PC-3 (cell line): ENCODE measurements around the gene TAF4. TPM values are rescaled to one million over a fixed set of nuclear protein-coding genes. Genes with fewer than 3 reads are reported as not detected.

Experiments
- ATAC-seq: fragments of 200-7000 bp; cut with Tn5 transposase; 2 replicates; pipeline ENCODE4 v1.9.1; 2020; ENCODE audit warnings: mild to moderate bottlenecking, moderate library complexity
- BruUV-seq: library from RNA; stranded (reverse); fragments of 400-500 nt; replicated peaks from 2 replicates; lab custom pipeline; 2021; lab: Mats Ljungman, UMichigan
- CTCF ChIA-PET: fragments of 300-600 bp; sonication (Branson Sonifier 250); formaldehyde crosslinking; loops from one replicate; lab custom pipeline; 2022; ENCODE audit warnings: antibody characterized with exemption; lab: Charles Lee
- POLR2A ChIA-PET: fragments of 300-600 bp; sonication (Branson Sonifier 250); formaldehyde crosslinking; loops from one replicate; lab custom pipeline; 2022; ENCODE audit warnings: antibody characterized with exemption; ENCODE audit not compliant: unreplicated experiment; lab: Charles Lee
- DNase-seq: peaks from one replicate; pipeline ENCODE4 v3.0.0-alpha.2; 2015
- H2AFZ ChIP-seq: fragments of 300-600 bp; sonication (generic); 2 replicates; pipeline ENCODE4 v1.6.0; 2016; ENCODE audit warnings: antibody characterized with exemption, low read length
- H3F3A ChIP-seq: fragments of 300-600 bp; sonication (generic); one replicate; pipeline ENCODE4 v1.6.0; 2017; ENCODE audit warnings: antibody characterized with exemption, low read length, control low read depth, mild to moderate bottlenecking; ENCODE audit not compliant: unreplicated experiment
- H3K27ac ChIP-seq: fragments of 300-600 bp; sonication (generic); 2 replicates; pipeline ENCODE4 v1.5.1; 2016; ENCODE audit warnings: mild to moderate bottlenecking, low read length
- H3K27me3 ChIP-seq: fragments of 300-600 bp; sonication (generic); 2 replicates; pipeline ENCODE4 v1.6.1; 2016; ENCODE audit warnings: low read length, mixed read lengths
- H3K36me3 ChIP-seq: fragments of 300-600 bp; sonication (generic); 2 replicates; pipeline ENCODE4 v1.6.1; 2016; ENCODE audit warnings: low read depth, mixed run types, low read length, mixed read lengths
- H3K4me1 ChIP-seq: fragments of 300-600 bp; sonication (generic); 2 replicates; pipeline ENCODE4 v1.5.1; 2016; ENCODE audit warnings: low read length; ENCODE audit not compliant: insufficient read depth
- H3K4me2 ChIP-seq: fragments of 300-600 bp; sonication (generic); 2 replicates; pipeline ENCODE4 v1.6.0; 2016; ENCODE audit warnings: low read length
- H3K4me3 ChIP-seq: fragments of 300-600 bp; sonication (generic); 2 replicates; pipeline ENCODE4 v1.5.1; 2016; ENCODE audit warnings: mild to moderate bottlenecking, low read length, mixed read lengths
- H3K79me2 ChIP-seq: fragments of 300-600 bp; sonication (generic); 2 replicates; pipeline ENCODE4 v1.6.1; 2017; ENCODE audit warnings: low read length, mixed read lengths
- H3K9ac ChIP-seq: fragments of 300-600 bp; sonication (generic); 2 replicates; pipeline ENCODE4 v1.6.0; 2016; ENCODE audit warnings: mild to moderate bottlenecking, low read length
- H3K9me2 ChIP-seq: fragments of 300-600 bp; sonication (generic); replicated peaks from 2 replicates; pipeline ENCODE4 v1.6.1; 2016; ENCODE audit warnings: mixed run types, low read length, mixed read lengths
- H3K9me3 ChIP-seq: fragments of 300-600 bp; sonication (generic); 2 replicates; pipeline ENCODE4 v1.6.1; 2016; ENCODE audit warnings: low read length, mixed read lengths
- H4K20me1 ChIP-seq: fragments of 300-600 bp; sonication (generic); 2 replicates; pipeline ENCODE4 v1.6.1; 2016; ENCODE audit warnings: low read length, mixed read lengths
- EZH2 ChIP-seq: fragments of 300-600 bp; sonication (generic); IDR thresholded peaks from one replicate; pipeline ENCODE4 v1.6.1; 2017; ENCODE audit warnings: antibody characterized with exemption, mild to moderate bottlenecking, low read length; ENCODE audit not compliant: unreplicated experiment
- EZH2phosphoT487 ChIP-seq: fragments of 300-600 bp; sonication (generic); IDR thresholded peaks from 2 replicates; pipeline ENCODE4 v1.6.1; 2018; ENCODE audit warnings: mild to moderate bottlenecking, antibody characterized with exemption, low read length, borderline replicate concordance
- intact Hi-C: fragments of 100-400 bp; cut with micrococcal nuclease; formaldehyde crosslinking; loops from 2 replicates; pipeline ENCODE4 v1.9.0; 2023
- total RNA-seq: library from RNA; depleted of rRNA; stranded (reverse); fragments of >200 nt; gene quantifications from 2 replicates; pipeline ENCODE4 v1.2.3, GENCODE V29; 2014
- TF ChIP-seq, protein P1 (sequence below): fragments of 300-600 bp; sonication (generic); conservative IDR thresholded peaks from 2 replicates; pipeline ENCODE4 v1.5.1; 2017; ENCODE audit warnings: antibody characterized with exemption, low read depth, mild to moderate bottlenecking, low read length

TAF4 gene
- total RNA-seq, 1 experiment from 2014 or later, result 9.6 TPM

DNA sequence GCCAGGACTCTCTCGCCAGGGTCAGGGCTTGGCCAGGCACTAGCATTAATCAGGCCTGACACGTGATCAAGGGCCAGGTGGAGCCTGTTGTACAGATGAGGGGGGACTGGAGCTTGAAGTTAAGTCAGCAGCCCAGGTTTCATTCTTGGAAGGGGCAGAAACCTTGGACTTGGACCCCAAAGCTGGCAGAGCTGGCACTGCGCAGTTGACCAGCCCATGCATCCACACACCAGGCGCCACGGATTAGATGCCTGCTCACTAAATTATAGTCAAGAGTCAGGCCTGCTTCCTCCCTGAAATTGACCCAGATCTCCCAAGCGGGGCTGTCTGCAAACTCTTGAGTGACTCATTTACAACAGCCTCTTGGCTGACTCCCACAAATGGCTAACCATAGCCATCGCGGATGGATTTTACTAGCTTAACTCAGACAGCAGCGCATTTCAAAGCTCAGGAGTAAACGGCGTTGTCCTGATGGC is 4.1 kb upstream of the TAF4 start:
- H3K4me3 ChIP-seq, result no peak overlapping the region
- intact Hi-C loops, result loop anchor here (10.0 kb wide), 1 partner anchor 55 kb away; no protein-coding TSS in a partner anchor
- peaks cover 20% of the 10 kb centered on the region for H3K4me1 ChIP-seq
- ChIA-PET POLR2A (no interaction called here), CTCF (interaction anchor here (0.7 kb wide), 1 partner anchor 18 kb away, joined by 3 read pairs; no protein-coding TSS in a partner anchor)
- TF ChIP-seq EZH2 (no peak), EZH2phosphoT487 (no peak)
- TF ChIP-seq, protein P1, sequence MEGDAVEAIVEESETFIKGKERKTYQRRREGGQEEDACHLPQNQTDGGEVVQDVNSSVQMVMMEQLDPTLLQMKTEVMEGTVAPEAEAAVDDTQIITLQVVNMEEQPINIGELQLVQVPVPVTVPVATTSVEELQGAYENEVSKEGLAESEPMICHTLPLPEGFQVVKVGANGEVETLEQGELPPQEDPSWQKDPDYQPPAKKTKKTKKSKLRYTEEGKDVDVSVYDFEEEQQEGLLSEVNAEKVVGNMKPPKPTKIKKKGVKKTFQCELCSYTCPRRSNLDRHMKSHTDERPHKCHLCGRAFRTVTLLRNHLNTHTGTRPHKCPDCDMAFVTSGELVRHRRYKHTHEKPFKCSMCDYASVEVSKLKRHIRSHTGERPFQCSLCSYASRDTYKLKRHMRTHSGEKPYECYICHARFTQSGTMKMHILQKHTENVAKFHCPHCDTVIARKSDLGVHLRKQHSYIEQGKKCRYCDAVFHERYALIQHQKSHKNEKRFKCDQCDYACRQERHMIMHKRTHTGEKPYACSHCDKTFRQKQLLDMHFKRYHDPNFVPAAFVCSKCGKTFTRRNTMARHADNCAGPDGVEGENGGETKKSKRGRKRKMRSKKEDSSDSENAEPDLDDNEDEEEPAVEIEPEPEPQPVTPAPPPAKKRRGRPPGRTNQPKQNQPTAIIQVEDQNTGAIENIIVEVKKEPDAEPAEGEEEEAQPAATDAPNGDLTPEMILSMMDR, result no peak
- H3K4me2 ChIP-seq, result peak overlapping the region; percentile 27; the same call in 1 of the 2 replicates
- no peaks in the 10 kb centered on the region for H4K20me1 ChIP-seq
- no peaks in the 10 kb centered on the region for H3K36me3 ChIP-seq
- no peaks in the 10 kb centered on the region for H3K27me3 ChIP-seq
- peaks cover 5% of the 10 kb centered on the region; the same call in 1 of the 2 replicates for H3K9me3 ChIP-seq
- H3F3A ChIP-seq, result no peaks in the 10 kb centered on the region
- no peak overlapping the region for H3K27ac ChIP-seq
- H3K9me2 ChIP-seq, result no peaks in the 10 kb centered on the region
- peak; percentile 61 for ATAC-seq
- H3K9ac ChIP-seq, result no peak overlapping the region
- H3K79me2 ChIP-seq, result no peaks in the 10 kb centered on the region
- DNase-seq, result peak; percentile 80
- no TSS peak for BruUV-seq
- H2AFZ ChIP-seq, result 0 out of 2 replicates have a peak overlapping the region, but pooled peaks have one; percentile 0

DNA sequence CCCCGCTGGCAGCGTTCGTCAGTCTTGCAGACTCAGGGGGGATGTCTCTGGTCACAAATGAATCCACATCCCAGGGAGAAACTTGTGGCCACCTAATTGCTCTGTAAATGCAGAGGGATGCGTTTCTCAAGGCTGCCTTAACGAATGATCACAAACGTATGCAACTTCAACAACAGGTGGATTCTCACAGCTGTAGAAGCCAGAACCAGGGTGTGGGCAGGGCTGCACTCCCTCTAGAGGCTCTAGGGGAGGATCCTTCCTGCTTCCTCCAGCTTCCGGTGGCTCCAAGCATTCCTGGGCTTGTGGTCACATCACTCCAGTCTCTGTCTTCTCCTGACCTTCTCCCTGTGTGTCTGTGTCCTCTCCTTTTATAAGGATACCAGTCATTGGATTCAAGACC is 3.3 kb upstream of the TAF4 start:
- Histone ChIP-seq H3K9ac (no peak overlapping the region), H3K4me2 (no peak overlapping the region), H3K4me3 (no peak overlapping the region), H2AFZ (no peak overlapping the region), H3K36me3 (no peaks in the 10 kb centered on the region), H3K9me2 (no peaks in the 10 kb centered on the region), H3K27ac (no peak overlapping the region), H3K9me3 (peaks cover 5% of the 10 kb centered on the region; the same call in 1 of the 2 replicates), H3K27me3 (no peaks in the 10 kb centered on the region), H3K4me1 (peaks cover 21% of the 10 kb centered on the region), H3F3A (no peaks in the 10 kb centered on the region), H3K79me2 (peaks cover 5% of the 10 kb centered on the region), H4K20me1 (peaks cover 1% of the 10 kb centered on the region; the same call in 1 of the 2 replicates)
- ATAC-seq (no peak; the same call in 1 of the 2 replicates), DNase-seq (peak; percentile 30)
- CTCF ChIA-PET, result no interaction called here
- TF ChIP-seq, protein P1, result no peak
- TF ChIP-seq EZH2, result no peak
- TF ChIP-seq EZH2phosphoT487, result no peak
- POLR2A ChIA-PET, result no interaction called here
- intact Hi-C loops, result loop anchor here (10.0 kb wide), 1 partner anchor 54 kb away; no protein-coding TSS in a partner anchor
- BruUV-seq, result no TSS peak
